Raji (cell line): ENCODE data around the gene FBXO40.

ENCODE experiments used
- POLR2A ChIP-seq: IDR thresholded peaks from 2 replicates; pipeline ENCODE4 v1.6.1; 2011; ENCODE audit warnings: low read depth, low read length, control low read depth; ENCODE audit not compliant: insufficient read depth

The FBXO40 gene

DNA sequence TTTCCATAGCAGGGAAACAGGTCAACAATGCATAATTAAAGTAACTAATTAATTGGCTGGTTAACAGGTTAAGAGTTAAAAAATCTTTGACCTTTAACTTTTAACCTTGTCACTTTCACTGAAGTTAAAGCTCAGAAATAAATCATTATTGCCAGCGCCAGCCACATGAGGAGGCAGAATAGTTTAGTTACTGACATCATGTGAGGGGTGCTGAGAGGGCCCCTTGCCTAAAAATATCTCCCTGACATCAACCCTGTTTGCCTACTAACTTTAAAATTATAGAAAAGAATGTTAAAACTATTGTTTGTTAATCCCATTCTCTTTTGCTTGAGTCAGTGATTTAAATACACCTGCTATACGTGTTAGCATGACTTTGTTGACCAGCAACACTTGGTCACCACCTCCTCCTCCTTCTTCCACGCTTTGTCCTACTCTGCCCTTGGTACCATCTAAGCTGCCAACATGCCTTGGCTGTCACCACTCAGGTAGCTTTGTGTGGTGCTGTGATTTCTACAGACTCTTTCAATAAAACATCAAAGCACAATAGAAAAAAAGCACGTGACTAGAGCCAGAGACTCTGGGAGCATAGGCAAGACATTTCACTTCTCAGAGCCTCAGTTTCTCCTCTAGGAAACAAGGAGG lies 2.7 kb downstream of the FBXO40 start:
- TF ChIP-seq POLR2A: no peak

DNA sequence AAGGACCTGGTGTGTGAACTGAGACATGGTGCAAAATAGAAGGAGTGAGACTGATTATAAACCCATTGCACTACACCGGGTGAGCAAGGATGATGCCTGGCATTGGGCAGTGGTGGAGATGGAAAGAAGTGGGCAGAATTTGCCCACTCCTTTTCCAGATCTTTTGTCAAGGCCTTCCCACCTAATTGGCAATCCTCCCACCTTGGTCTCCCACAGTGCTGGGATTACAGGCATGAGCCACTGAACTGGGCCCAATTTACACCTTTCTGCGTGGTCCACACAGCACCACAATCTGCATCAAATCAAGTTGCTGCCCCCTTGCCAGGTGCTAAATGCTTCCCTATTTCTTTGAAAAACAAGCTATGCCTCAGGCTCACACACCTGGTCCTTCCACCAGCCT lies 5.4 kb downstream of the FBXO40 start:
- no peak for TF ChIP-seq POLR2A

DNA sequence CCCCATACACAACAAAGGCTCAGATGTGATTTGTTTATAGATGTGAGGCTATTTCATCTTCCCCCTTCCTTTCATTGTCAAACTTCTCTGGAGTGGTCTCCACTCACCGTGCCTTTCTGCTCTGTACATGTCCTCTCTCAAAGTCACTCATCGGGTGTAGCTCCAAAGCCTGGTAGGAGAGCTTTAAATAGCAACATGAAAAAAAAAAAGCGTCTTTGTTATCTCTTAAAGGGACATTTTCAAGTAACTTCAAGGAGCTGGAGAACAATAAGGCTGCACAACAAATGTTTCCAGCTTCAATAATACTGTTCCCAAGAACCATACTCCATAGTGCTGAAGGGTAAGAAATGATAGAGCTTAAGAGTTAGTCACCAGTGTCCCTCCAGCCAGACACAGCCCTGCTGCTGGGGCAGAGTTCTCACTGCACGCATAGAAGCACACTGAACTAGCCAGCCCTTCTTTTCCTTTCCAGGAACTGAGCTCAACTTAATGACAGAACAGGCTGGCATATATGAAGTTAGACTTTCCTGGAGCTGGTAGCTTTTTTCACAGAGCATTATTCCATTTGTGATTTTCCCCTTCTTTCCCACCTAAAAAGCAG lies 8.1 kb downstream of the FBXO40 start:
- no peak for TF ChIP-seq POLR2A

DNA sequence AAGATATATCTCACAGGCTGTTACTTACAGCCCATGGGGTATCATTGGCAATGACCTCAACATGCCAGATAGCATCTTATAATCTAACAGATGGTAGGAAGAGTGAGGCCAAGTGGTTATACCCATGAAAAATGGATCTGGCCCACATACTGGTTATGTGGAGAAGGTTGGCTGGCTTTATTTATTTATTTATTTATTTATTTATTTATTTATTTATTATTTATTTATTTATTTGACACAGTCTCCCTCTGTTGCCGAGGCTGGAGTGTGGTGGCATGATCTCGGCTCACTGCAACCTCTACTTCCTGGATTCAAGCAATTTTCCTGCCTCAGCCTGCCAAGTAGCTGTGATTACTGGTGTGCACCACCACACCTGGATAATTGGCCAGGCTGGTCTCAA lies 11.6 kb downstream of the FBXO40 start:
- no peak for TF ChIP-seq POLR2A

DNA sequence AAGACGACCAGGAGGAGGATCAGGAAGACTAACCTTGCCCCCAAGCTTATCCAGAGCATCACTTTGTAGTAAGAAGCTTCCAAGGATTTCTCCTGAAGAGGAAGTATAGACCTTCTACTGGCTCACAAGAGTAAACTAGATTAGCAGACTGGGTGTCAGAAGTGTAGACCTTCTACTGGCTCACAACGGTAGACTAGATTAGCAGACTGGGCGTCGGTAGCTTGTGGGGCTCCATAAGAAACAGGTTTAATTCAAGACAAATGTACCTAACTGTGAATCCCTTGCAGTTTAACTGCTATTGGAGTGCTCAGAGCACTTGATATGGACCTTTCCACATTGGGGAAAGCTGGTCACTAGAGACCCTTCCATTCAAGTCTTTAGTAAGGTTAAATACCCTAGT lies 12.9 kb downstream of the FBXO40 start:
- no peak for TF ChIP-seq POLR2A

DNA sequence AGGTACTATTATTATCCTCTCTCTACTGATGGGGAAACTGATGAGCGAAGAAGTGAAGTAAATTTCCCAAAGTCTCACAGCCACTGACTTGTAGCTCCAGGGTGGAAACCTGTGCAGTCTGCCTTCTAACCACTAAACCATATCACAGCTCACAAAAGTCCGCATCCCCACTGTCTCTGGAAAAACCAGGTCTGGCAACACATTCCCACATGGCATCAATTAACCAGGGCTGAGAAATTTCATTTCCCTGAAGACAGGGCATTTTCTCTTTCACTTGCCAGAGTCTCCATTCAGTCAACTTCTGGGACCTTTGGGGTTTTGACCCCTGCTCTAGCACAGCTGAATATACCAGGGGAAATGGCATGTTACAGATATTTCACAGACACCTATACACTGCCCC lies 26.5 kb downstream of the FBXO40 start:
- no peak for TF ChIP-seq POLR2A

DNA sequence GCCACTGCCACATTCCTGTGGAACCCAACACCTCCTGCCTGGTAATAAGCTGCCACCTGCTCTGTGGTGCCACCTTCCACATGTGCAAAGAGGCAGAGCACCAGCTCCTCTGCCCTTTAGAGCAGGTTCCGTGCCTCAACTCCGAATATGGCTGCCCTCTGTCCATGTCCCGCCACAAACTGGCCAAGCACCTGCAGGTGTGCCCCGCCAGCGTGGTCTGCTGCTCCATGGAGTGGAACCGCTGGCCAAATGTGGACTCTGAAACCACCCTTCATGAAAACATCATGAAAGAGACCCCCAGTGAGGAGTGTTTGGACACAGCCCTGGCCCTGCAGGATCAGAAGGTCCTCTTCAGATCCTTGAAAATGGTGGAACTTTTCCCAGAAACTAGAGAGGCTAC lies 28.3 kb downstream of the FBXO40 start:
- no peak for TF ChIP-seq POLR2A

DNA sequence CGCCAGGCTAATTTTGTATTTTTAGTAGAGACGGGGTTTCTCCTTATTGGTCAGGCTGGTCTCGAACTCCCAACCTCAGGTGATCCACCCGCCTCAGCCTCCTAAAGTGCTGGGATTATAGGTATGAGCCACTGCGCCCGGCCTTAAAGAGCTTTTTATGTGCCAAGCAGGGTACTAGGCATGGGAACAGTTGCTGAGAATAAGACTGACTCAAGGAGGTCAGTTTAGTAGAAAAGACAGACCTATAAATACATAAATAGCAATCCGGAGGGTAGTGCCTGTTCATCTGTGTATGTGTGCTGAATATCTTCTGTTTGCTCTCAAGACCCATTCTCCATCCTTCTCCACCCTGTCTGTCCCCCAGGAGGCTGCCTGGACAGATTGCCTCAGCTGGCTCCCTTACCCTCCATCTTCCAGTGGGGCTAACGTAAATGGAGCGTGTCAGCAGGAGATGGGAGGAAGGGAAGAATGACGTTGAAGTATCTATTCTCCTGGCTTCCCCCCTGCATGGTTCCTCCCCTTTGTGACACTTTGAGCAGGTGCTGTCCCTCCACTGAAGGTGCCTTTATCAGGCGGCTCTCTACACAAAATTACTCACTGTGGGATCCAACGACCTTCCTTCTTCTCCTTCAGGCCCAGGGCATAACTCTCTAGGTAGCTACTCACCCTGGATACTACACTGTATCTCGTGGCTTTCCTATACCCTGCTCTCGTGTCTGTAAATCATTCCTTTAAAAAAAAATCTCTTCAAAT lies 31.1 kb downstream of the FBXO40 start:
- no peak for TF ChIP-seq POLR2A

DNA sequence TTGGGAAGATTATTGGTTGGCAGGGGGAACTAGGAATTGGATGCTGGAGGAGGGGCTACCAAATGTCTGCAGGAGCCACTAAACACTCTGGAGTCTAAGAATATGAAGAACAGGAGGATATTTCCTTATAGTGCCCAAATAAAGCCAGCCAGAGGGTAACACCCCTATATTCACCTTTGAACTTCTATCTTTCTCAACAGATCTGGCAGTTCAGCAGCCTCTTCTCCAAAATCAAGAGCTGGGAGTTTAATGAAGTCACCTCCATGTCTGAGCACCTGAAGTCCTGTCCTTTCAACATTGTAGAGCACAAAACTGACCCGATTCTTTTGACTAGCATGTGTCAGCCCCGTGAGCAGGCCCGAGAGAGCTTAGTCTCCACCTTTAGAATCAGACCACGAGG lies 33.3 kb downstream of the FBXO40 start:
- TF ChIP-seq POLR2A: no peak

DNA sequence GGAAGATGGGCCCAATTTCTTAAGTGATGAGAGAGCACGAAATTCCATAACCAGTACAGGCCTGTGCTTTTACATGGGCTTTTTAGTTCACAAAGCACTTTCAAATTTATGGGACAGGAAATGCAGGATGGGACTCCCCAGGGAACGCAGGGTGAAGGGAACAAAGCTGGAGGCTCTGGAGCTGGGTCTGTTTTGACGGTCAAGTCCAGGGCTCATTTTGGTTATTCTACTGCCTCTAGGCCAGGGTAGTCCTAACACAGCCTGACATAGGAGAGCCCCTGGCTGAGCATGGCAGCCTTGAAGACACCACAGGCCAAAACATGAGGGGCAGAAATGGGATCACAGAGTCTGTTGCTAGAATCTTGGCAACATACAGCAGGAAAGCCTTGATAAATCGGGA lies 34.0 kb downstream of the FBXO40 start:
- TF ChIP-seq POLR2A: no peak

DNA sequence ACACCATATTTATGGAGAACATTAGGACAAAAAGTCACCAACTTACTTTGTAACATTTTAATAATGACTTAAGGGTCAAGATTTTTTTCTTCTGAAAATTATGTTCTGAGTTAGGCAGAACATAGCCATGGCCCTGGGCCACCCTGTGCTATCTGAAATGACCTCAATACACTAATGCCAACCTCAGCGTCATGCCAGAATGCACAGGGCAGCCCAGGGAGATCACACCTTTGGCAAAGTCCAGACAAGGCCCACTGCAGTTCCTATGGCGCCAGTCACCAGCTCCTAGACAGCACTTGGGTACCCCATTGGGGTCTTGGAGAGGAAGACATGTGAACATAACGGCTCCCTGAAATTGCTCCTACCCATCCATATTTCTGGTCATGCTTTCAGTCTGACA lies 34.4 kb downstream of the FBXO40 start:
- no peak for TF ChIP-seq POLR2A

DNA sequence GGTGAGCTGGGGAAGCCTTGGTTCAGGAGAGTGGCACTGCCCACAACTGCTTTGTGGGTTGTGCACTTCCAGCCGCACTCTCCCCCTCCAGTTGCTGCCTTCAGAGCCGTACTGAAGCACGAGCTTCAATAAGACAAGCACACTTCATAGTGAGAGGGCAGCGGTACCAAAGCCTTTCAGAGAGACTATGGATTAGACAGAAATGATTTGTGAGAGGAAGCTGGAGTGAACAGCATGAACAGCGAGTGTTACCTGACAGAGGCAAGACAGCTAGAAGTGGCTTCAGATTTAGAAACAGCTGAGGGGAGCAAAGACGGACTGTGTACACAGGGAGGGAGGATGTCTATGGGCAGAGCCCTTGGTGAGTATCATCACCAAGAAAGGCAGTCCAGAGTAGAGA lies 36.4 kb downstream of the FBXO40 start:
- no peak for TF ChIP-seq POLR2A

DNA sequence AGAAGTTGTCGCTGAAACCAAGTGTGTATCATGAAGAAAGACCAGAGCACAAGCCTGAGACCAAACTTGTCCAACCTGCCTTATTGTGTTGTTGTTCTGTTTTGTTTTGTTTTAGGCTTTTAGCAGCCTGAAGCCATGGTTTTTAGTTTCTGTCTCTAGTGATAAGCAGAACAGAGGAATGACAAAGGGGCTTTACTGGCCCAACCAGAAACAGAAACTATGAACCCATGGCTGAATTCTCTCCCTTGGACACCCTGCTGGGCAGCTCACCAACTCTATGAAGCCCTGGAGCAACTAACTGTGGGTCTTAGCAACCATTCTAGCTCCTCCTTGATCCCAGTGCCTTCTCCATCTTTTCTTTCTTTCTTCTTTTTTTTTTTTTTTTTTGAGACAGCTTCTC lies 37.2 kb downstream of the FBXO40 start:
- TF ChIP-seq POLR2A: no peak

DNA sequence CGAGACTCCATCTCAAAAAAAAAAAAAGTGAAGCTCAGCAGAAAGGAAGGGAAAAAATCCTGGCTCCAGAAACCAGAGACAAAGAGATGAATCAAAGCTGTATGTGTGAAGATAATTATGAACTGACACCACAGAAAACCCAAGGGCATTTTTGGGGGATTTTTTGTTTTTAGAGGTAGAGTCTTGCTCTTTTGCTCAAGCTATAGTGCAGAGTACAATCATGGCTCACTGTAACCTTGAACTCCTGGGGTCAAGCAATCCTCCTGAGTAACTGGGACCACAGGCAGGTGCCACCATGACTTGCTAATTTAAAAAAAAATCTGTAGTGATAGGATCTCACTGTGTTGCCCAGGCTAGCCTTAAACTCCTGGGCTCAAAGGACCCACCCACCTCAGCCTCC lies 44.7 kb downstream of the FBXO40 start:
- no peak for TF ChIP-seq POLR2A

DNA sequence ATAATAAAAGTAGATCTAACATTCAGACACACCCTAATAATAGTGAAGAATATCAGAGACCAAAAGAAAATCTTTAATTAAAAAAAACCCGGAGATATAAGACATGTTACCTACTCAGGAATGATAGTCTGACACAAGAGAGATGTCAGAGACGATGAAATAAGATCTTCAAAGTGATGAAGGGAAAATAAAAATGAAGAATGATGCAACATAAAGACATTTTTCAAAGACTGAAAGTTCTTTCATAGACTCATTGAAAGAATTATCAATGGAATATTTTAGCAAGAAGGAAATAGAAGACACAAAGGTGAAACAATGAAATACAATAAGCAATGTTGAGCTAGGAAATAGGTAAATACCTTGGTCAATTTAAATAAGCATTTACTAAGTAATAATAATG lies 47.9 kb downstream of the FBXO40 start:
- no peak for TF ChIP-seq POLR2A

DNA sequence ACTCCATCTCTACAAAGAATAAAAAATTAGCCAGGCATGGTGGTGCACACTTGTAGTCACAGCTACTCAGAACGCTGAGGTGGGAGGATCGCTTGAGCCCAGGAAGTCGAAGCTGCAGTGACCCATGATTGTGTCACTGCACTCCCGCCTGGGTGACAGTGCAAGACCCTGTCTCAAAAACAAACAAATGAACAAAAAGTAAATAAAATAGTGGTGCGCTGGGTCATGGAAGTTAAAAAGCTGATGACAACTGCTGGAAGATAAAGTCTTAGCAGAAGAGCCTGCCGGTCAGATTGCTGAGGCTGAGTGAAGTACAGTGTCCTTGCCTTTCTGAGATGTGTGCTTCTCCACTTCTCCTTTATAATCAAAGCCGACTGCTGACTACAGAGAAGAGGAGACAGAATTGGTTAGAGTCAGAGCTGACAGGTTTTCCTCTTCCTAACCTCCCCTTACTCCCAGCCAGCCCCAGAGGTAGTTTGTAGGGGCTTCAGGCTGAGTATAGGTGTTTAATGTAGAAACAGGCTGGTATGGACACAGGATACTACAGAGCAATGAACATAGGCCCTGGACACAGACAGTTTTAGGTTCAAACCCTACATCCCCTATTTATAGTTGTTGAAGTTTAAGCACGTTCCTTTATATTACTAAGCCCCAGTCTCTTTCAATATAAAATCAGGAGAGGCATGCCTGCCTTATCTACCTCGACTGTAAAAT lies 49.6 kb downstream of the FBXO40 start:
- TF ChIP-seq POLR2A: no peak

DNA sequence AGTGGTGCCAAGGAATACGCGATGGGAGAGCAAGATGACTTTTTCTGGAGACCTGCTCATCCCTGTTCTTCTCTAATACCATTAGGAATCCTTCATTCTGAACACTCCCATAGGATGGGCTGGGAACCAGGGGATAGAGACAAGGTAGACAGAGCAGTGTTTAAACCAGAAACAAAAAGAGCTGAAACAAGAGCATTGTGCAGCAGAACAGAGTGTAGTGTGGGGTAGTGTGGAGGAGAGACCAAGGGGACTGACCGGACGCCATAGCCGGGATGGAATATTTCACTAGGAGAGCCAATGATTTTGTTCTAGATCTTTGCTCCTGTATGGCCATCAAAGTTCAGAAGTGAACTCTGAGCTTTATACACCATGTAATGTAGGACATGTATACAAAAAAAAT lies 51.9 kb downstream of the FBXO40 start:
- no peak for TF ChIP-seq POLR2A
